Aorta (tissue), 5 donors: ENCODE results near the gene TPST1. TPM values are rescaled to one million over a fixed set of nuclear protein-coding genes. Genes with fewer than 3 reads are reported as not detected.

Source experiments
- ATAC-seq: fragments of 200-7000 bp; cut with Tn5 transposase; one replicate; pipeline ENCODE4 v1.9.1; 2022; ENCODE audit warnings: moderate library complexity; ENCODE audit not compliant: low FRiP score
- DNase-seq, 2 donors: peaks; one replicate each; pipeline ENCODE4 v3.0.0-alpha.2; 2020
- H3K27ac ChIP-seq, 2 donors: one replicate each; pipeline ENCODE4 v1.5.1; 2013; ENCODE audit warnings: low read length in 2 of 2, mild to moderate bottlenecking in 2 of 2, moderate library complexity in 2 of 2, control low read depth in 1 of 2, inconsistent platforms in 1 of 2, low read depth in 1 of 2
- H3K27me3 ChIP-seq, 2 donors: one replicate each; pipeline ENCODE4 v1.6.1; 2013; ENCODE audit warnings: control low read depth in 1 of 2, low read length in 1 of 2, mild to moderate bottlenecking in 1 of 2, moderate library complexity in 1 of 2; ENCODE audit not compliant: insufficient read depth in 2 of 2, control insufficient read depth in 1 of 2
- H3K36me3 ChIP-seq, 2 donors: one replicate each; pipeline ENCODE4 v1.6.1; 2013; ENCODE audit warnings: control low read depth in 1 of 2, low read length in 1 of 2, mild to moderate bottlenecking in 1 of 2; ENCODE audit not compliant: insufficient read depth in 2 of 2, control insufficient read depth in 1 of 2
- H3K4me1 ChIP-seq, 2 donors: one replicate each; pipeline ENCODE4 v1.6.1; 2013; ENCODE audit warnings: low read length in 2 of 2, control low read depth in 1 of 2, mild to moderate bottlenecking in 1 of 2, moderate library complexity in 1 of 2; ENCODE audit not compliant: insufficient read depth in 2 of 2, control insufficient read depth in 1 of 2
- H3K4me3 ChIP-seq, 2 donors: one replicate each; pipeline ENCODE4 v1.5.1; 2013; ENCODE audit warnings: low read length in 2 of 2, control low read depth in 1 of 2, mild to moderate bottlenecking in 1 of 2
- H3K9me3 ChIP-seq: one replicate; pipeline ENCODE4 v1.6.1; 2013; ENCODE audit warnings: mild to moderate bottlenecking, low read length; ENCODE audit not compliant: control insufficient read depth
- WGBS, 2 donors: extraction: QIAGEN DNeasy Blood & Tissue Kit; methylation state at CpG; one replicate each; pipeline ENCODE4 v1.1.7; 2013; 5-methylcytosine and 5-hydroxymethylcytosine counted together
- intact Hi-C, 2 donors: fragments of 100-400 bp; cut with DNase I; formaldehyde crosslinking; loops; one replicate each; pipeline versions ENCODE4 v1.14.2 to v1.15.0; 2022
- polyA plus RNA-seq, 2 donors: library from polyadenylated mRNA; stranded (reverse); fragments of 200-250 nt; gene quantifications; one replicate each; pipeline ENCODE4 v1.2.3, GENCODE V29; 2013
- total RNA-seq, 2 donors: library from RNA; stranded (reverse); fragmentation: NEBNext Ultra II Directional; extraction: Animal tissue kit (Norgen Biotek cat#: 25700); gene quantifications; one replicate each; pipeline ENCODE4 v1.2.1, GENCODE V29; 2021
- donor health status: healthy with polysubstance abuse.
- donor health status: Bipolar disorder and iron deficiency.
- donor health status: DM: no; HTN: no; CAD: no.
- donor health status: DM: no; HTN: no; CAD: no.
- donor health status: DM: yes; HTN: yes; CAD: no.

TPST1 gene
- total and polyA plus RNA-seq, 4 donors: 7.1 to 38.8 (median 16.2) TPM

- H3K27ac ChIP-seq: no peak overlapping the region
- H3K9me3 ChIP-seq: peaks cover 2% of the 10 kb centered on the region
- no peak for ATAC-seq
- no peaks in the 10 kb centered on the region for H3K36me3 ChIP-seq
- no peak overlapping the region for H3K4me3 ChIP-seq
- H3K27me3 ChIP-seq: no peaks in the 10 kb centered on the region
- intact Hi-C loops: no loop called here
- H3K4me1 ChIP-seq: no peaks in the 10 kb centered on the region
- DNase-seq: no peak
- WGBS, 2 donors: 98% methylated on average over 6 of the region's 6 CpGs
These were observed 22.2 kb upstream of the TPST1 start for GRCh38 chr7:66182920-66183319.

GRCh38 chr7:66183700-66184099 is 21.4 kb upstream of the TPST1 start:
- no peak overlapping the region for H3K4me3 ChIP-seq
- no peaks in the 10 kb centered on the region for H3K4me1 ChIP-seq
- no peak overlapping the region for H3K27ac ChIP-seq
- intact Hi-C loops: no loop called here
- no peak for ATAC-seq
- WGBS, 2 donors: 76 to 81% methylated on average over 2 of the region's 2 CpGs
- H3K9me3 ChIP-seq: no peaks in the 10 kb centered on the region
- H3K36me3 ChIP-seq: no peaks in the 10 kb centered on the region
- DNase-seq: no peak
- H3K27me3 ChIP-seq: no peaks in the 10 kb centered on the region

GRCh38 chr7:66185680-66186187 is 19.4 kb upstream of the TPST1 start:
- no peaks in the 10 kb centered on the region for H3K36me3 ChIP-seq
- WGBS, 2 donors: 93 to 94% methylated on average over 8 of the region's 8 CpGs
- no peak for DNase-seq
- H3K4me1 ChIP-seq: no peaks in the 10 kb centered on the region
- H3K27me3 ChIP-seq: no peaks in the 10 kb centered on the region
- intact Hi-C loops: no loop called here
- no peak overlapping the region for H3K27ac ChIP-seq
- ATAC-seq: no peak
- no peak overlapping the region for H3K4me3 ChIP-seq
- H3K9me3 ChIP-seq: no peaks in the 10 kb centered on the region

GRCh38 chr7:66186991-66187390 is 18.1 kb upstream of the TPST1 start:
- H3K9me3 ChIP-seq: no peaks in the 10 kb centered on the region
- 94 to 95% methylated on average over 4 of the region's 4 CpGs for WGBS, 2 donors
- no peaks in the 10 kb centered on the region for H3K36me3 ChIP-seq
- ATAC-seq (no peak), DNase-seq (no peak)
- H3K4me3 ChIP-seq: no peak overlapping the region
- H3K27ac ChIP-seq: no peak overlapping the region
- intact Hi-C loops: no loop called here
- no peaks in the 10 kb centered on the region for H3K4me1 ChIP-seq
- H3K27me3 ChIP-seq: no peaks in the 10 kb centered on the region

GRCh38 chr7:66187905-66188304 is 17.2 kb upstream of the TPST1 start:
- intact Hi-C loops: no loop called here
- WGBS, 2 donors: 16 to 29% methylated on average over 1 of the region's 1 CpG
- H3K36me3 ChIP-seq: no peaks in the 10 kb centered on the region
- H3K9me3 ChIP-seq: no peaks in the 10 kb centered on the region
- H3K4me3 ChIP-seq: no peak overlapping the region
- H3K27ac ChIP-seq: no peak overlapping the region
- H3K4me1 ChIP-seq: no peaks in the 10 kb centered on the region
- DNase-seq (peak; percentile 75 to 80), ATAC-seq (peak; percentile 90)
- no peaks in the 10 kb centered on the region for H3K27me3 ChIP-seq

- Histone ChIP-seq H3K27me3 (no peaks in the 10 kb centered on the region), H3K4me3 (no peak overlapping the region), H3K9me3 (no peaks in the 10 kb centered on the region), H3K4me1 (no peaks in the 10 kb centered on the region), H3K36me3 (no peaks in the 10 kb centered on the region), H3K27ac (no peak overlapping the region)
- intact Hi-C loops: no loop called here
- 93% methylated on average over 2 of the region's 2 CpGs for WGBS, 2 donors
- ATAC-seq (no peak), DNase-seq (no peak)
These were observed 16.5 kb upstream of the TPST1 start for GRCh38 chr7:66188645-66189044.

GRCh38 chr7:66189695-66190503 is 15.2 kb upstream of the TPST1 start:
- no peak for ATAC-seq

GRCh38 chr7:66190504-66190857 is 14.7 kb upstream of the TPST1 start:
- Histone ChIP-seq H3K27ac (no peak overlapping the region), H3K27me3 (no peaks in the 10 kb centered on the region), H3K9me3 (no peaks in the 10 kb centered on the region), H3K4me3 (no peak overlapping the region), H3K36me3 (no peaks in the 10 kb centered on the region), H3K4me1 (no peaks in the 10 kb centered on the region)
- intact Hi-C loops: no loop called here
- ATAC-seq (no peak), DNase-seq (no peak)
- 59 to 62% methylated on average over 5 of the region's 5 CpGs for WGBS, 2 donors

More at GRCh38 chr7:66189695-66190503, 15.2 kb upstream of the TPST1 start:
- peak in 1 of 2 donors; percentile 32 for DNase-seq
- H3K27ac ChIP-seq: no peak overlapping the region
- no peaks in the 10 kb centered on the region for H3K4me1 ChIP-seq
- WGBS, 2 donors: 65 to 74% methylated on average over 7 of the region's 7 CpGs
- no peaks in the 10 kb centered on the region for H3K36me3 ChIP-seq
- no peaks in the 10 kb centered on the region for H3K27me3 ChIP-seq
- no peak overlapping the region for H3K4me3 ChIP-seq
- intact Hi-C loops: no loop called here
- no peaks in the 10 kb centered on the region for H3K9me3 ChIP-seq

GRCh38 chr7:66193146-66193725 is 11.9 kb upstream of the TPST1 start:
- intact Hi-C loops: no loop called here

More at GRCh38 chr7:66193146-66193725, 11.9 kb upstream of the TPST1 start:
- Histone ChIP-seq H3K27ac (no peak overlapping the region), H3K9me3 (no peaks in the 10 kb centered on the region), H3K27me3 (no peaks in the 10 kb centered on the region), H3K36me3 (no peaks in the 10 kb centered on the region), H3K4me1 (no peaks in the 10 kb centered on the region), H3K4me3 (no peak overlapping the region)
- ATAC-seq: no peak
- DNase-seq: peak in 1 of 2 donors; percentile 6
- WGBS, 2 donors: 75% methylated on average over 6 of the region's 6 CpGs
